Measurements from ENCODE around the gene QSOX1. TPM values are rescaled to one million over a fixed set of nuclear protein-coding genes. Genes with fewer than 3 reads are reported as not detected.

QSOX1 gene
- total RNA-seq, 1 experiment from 2014 or later = 135 TPM

- no peak for DNase-seq (ENCODE audit: low spot score)
- TF ChIP-seq IRF2 (CRISPR knock-in tag; IDR thresholded peaks at IDR 0.05; ENCODE audit: borderline replicate concordance, low read depth) (no peak), ZNF232 (CRISPR knock-in tag; IDR thresholded peaks at IDR 0.05) (no peak), CTCF (IDR thresholded peaks at IDR 0.05) (no peak), ESRRA (CRISPR knock-in tag; IDR thresholded peaks at IDR 0.05; ENCODE audit: borderline replicate concordance) (no peak), ZSCAN18 (CRISPR knock-in tag; IDR thresholded peaks at IDR 0.05) (no peak), JAZF1 (CRISPR knock-in tag; IDR thresholded peaks at IDR 0.05) (no peak), FOXP1 (CRISPR knock-in tag; IDR thresholded peaks at IDR 0.05; ENCODE audit: borderline replicate concordance) (no peak), ELF4 (CRISPR knock-in tag; IDR thresholded peaks at IDR 0.05; ENCODE audit: low read depth) (no peak)
- Mint-ChIP-seq H3K36me3 (no peaks in the 10 kb centered on the region), H3K27ac (peak overlapping the region; percentile 38), H3K4me1 (peaks cover 62% of the 10 kb centered on the region), H3K27me3 (ENCODE audit: low read depth) (no peaks in the 10 kb centered on the region), H3K9me3 (no peaks in the 10 kb centered on the region), H3K4me3 (no peak overlapping the region)
- no peak for ATAC-seq
- ChIA-PET POLR2A (no interaction called here), CTCF (interaction anchor here (0.6 to 9.0 kb wide), 8 partner anchors 11 to 355 kb away, joined by 3 to 140 read pairs (median 6); partner anchors contain the start of gene QSOX1)
Observed at GRCh38 chr1:180165096-180165495, 10.4 kb downstream of the QSOX1 start.

- no peaks in the 10 kb centered on the region for H3K27me3 Mint-ChIP-seq (ENCODE audit: low read depth)
- peaks cover 56% of the 10 kb centered on the region for H3K4me1 Mint-ChIP-seq
- DNase-seq (ENCODE audit: low spot score) = no peak
- H3K4me3 Mint-ChIP-seq = no peak overlapping the region
- H3K27ac Mint-ChIP-seq = peak overlapping the region; percentile 38
- POLR2A ChIA-PET = interaction anchor here (0.7 kb wide), 1 partner anchor 11 kb away, joined by 3 read pairs; the partner anchor contains the start of gene QSOX1
- CTCF ChIA-PET = interaction anchor here (0.6 to 9.0 kb wide), 7 partner anchors 11 to 351 kb away, joined by 3 to 140 read pairs (median 6); partner anchors contain the start of gene QSOX1
- no peak for ATAC-seq
- no peaks in the 10 kb centered on the region for H3K36me3 Mint-ChIP-seq
- no peaks in the 10 kb centered on the region for H3K9me3 Mint-ChIP-seq
- TF ChIP-seq CTCF (IDR thresholded peaks at IDR 0.05) = no peak
- TF ChIP-seq STAT6 (CRISPR knock-in tag; conservative IDR thresholded peaks at IDR 0.05; ENCODE audit: low read depth) = no peak
- no peak for TF ChIP-seq ZNF396 (CRISPR knock-in tag; IDR thresholded peaks at IDR 0.05; ENCODE audit: borderline replicate concordance)
- TF ChIP-seq GTF2I (CRISPR knock-in tag; conservative IDR thresholded peaks at IDR 0.05) = no peak
- no peak for TF ChIP-seq MLX (CRISPR knock-in tag; IDR thresholded peaks at IDR 0.05)
- TF ChIP-seq ATF3 (CRISPR knock-in tag; conservative IDR thresholded peaks at IDR 0.05) = no peak
- no peak for TF ChIP-seq FOXP4 (CRISPR knock-in tag; IDR thresholded peaks at IDR 0.05)
- TF ChIP-seq ZNF512 (CRISPR knock-in tag; IDR thresholded peaks at IDR 0.05; ENCODE audit: borderline replicate concordance) = no peak
- TF ChIP-seq CBFB (CRISPR knock-in tag; IDR thresholded peaks at IDR 0.05; ENCODE audit: low read depth) = no peak
- TF ChIP-seq IRF1 (CRISPR knock-in tag; IDR thresholded peaks at IDR 0.05) = no peak
- TF ChIP-seq FOXP1 (CRISPR knock-in tag; IDR thresholded peaks at IDR 0.05; ENCODE audit: borderline replicate concordance) = no peak
Observed at GRCh38 chr1:180165509-180166435, 11.1 kb downstream of the QSOX1 start.

Data from WTC11 (cell line).